ENCODE data around the gene DPT.

DNA sequence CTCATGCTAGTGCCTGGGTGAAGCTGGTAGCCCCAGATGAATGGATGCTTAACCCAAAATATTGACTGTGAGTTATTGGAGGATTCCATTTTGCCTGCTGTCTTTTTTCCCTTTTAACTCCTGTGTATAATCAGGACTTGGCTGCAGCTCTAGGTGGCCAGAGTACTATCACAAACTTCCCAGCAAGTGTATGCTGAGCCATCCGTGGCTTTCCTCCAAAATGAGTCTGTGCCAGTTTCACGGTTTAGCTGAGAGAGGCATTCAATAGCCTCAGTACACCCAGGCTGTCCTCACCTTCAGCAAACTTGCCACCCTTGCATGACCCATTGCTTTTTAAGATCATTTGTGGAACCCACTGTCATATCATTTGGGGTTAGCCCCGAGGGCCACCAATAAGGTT lies 5.3 kb upstream of the DPT start:
- TF ChIP-seq, protein P1, sequence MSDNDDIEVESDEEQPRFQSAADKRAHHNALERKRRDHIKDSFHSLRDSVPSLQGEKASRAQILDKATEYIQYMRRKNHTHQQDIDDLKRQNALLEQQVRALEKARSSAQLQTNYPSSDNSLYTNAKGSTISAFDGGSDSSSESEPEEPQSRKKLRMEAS (IDR thresholded peaks at IDR 0.05; ENCODE audit: low read depth, low read length) = no peak
- TF ChIP-seq USF1 (IDR thresholded peaks at IDR 0.05; ENCODE audit: borderline replicate concordance, extremely low read length, insufficient read depth, low read depth, low read length) = no peak
- TF ChIP-seq, protein P2, sequence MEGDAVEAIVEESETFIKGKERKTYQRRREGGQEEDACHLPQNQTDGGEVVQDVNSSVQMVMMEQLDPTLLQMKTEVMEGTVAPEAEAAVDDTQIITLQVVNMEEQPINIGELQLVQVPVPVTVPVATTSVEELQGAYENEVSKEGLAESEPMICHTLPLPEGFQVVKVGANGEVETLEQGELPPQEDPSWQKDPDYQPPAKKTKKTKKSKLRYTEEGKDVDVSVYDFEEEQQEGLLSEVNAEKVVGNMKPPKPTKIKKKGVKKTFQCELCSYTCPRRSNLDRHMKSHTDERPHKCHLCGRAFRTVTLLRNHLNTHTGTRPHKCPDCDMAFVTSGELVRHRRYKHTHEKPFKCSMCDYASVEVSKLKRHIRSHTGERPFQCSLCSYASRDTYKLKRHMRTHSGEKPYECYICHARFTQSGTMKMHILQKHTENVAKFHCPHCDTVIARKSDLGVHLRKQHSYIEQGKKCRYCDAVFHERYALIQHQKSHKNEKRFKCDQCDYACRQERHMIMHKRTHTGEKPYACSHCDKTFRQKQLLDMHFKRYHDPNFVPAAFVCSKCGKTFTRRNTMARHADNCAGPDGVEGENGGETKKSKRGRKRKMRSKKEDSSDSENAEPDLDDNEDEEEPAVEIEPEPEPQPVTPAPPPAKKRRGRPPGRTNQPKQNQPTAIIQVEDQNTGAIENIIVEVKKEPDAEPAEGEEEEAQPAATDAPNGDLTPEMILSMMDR (IDR thresholded peaks at IDR 0.05 in 2 of 3, conservative IDR thresholded peaks at IDR 0.05 in 1 of 3; ENCODE audit: control insufficient read depth in 2 of 3, extremely low read depth in 1 of 3, insufficient read depth in 1 of 3, low read depth in 3 of 3, low read length in 3 of 3) = no peak
- no peak for TF ChIP-seq RFX5 (IDR thresholded peaks at IDR 0.05; ENCODE audit: low read depth, low read length)
